ENCODE data around the gene PYGB.

Gene PYGB

DNA sequence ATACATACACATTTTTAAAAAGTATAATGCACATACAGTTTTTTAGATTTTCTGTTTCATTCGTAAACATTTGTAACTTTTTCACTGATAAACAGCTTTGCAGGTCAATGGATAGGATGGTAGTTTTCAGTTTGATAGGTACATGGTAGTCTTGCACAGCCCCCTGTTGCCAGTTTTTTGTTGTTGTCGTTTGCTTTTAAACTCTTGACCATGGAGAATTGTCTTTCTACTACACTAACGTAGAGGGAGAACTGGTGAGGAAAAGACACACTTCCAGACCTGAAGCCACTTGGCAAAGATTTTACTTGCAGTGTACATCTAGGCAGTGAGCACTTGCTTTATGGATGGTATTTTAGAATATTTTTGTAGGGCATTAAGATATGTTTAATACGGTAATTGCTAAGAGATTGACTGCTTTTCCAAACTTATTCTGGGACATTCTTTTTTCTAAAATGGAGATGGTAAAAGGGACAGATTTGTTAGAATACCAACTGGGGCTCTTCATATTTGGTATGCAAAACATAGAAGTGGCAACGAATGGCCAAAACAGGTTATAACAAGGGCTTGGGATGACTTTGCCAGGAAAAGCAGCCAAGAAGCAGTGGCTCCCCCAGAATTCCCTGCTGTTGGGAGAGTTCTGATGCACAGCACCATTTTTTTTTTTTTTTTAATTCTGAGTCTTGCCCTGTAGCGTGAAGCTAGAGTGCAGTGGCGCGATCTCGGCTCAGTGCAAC lies 1.5 kb downstream of the PYGB start:
- peak overlapping the region; percentile 84; the same call in 1 of the 2 replicates for H3K27ac ChIP-seq
- TF ChIP-seq ZFX (IDR thresholded peaks at IDR 0.05; ENCODE audit: borderline replicate concordance) = no peak
- TF ChIP-seq, protein P1, sequence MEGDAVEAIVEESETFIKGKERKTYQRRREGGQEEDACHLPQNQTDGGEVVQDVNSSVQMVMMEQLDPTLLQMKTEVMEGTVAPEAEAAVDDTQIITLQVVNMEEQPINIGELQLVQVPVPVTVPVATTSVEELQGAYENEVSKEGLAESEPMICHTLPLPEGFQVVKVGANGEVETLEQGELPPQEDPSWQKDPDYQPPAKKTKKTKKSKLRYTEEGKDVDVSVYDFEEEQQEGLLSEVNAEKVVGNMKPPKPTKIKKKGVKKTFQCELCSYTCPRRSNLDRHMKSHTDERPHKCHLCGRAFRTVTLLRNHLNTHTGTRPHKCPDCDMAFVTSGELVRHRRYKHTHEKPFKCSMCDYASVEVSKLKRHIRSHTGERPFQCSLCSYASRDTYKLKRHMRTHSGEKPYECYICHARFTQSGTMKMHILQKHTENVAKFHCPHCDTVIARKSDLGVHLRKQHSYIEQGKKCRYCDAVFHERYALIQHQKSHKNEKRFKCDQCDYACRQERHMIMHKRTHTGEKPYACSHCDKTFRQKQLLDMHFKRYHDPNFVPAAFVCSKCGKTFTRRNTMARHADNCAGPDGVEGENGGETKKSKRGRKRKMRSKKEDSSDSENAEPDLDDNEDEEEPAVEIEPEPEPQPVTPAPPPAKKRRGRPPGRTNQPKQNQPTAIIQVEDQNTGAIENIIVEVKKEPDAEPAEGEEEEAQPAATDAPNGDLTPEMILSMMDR (IDR thresholded peaks at IDR 0.05) = no peak

DNA sequence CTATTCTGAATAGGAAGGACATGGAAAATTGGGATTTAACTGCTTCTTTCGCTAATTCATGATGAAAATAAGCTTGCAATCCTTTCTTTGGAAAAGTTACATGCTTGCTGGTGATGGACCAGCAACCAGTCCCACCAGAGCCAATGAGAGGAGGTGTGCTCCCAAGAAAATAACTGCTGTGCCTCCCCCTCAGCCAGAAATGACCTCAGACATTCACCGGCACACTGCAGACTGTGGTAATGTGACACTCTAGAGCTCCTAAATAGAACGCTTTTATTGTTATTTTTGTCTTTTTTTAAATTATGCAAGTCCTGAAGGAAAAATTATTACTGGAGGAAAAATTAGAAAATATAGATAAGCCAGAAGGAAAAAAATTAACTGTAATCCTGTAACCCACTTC lies 2.6 kb downstream of the PYGB start:
- TF ChIP-seq, protein P1 (IDR thresholded peaks at IDR 0.05) = no peak
- no peak for TF ChIP-seq ZFX (IDR thresholded peaks at IDR 0.05; ENCODE audit: borderline replicate concordance)
- H3K27ac ChIP-seq = no peak overlapping the region

DNA sequence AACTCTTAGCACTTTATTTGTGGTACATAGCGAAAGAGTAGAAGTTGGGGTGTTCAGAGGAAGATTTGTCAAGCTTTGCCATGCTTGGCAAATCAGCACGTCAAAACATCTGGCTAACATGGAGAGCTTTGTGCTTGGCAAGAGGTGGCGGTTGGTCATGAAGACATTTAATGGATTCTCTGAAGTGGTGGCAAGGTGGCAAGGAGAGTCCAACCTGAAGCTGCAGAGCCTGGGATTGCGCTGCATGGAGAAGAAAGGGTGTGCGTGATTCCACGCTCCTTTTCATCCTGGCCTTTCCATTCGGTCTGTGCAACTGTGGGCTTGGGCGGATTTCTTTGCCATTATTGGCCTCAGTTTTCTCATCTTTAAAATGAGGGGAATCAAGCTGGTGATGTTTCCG lies 3.1 kb downstream of the PYGB start:
- no peak for TF ChIP-seq ZFX (IDR thresholded peaks at IDR 0.05; ENCODE audit: borderline replicate concordance)
- TF ChIP-seq, protein P1 (IDR thresholded peaks at IDR 0.05) = no peak
- no peak overlapping the region for H3K27ac ChIP-seq

DNA sequence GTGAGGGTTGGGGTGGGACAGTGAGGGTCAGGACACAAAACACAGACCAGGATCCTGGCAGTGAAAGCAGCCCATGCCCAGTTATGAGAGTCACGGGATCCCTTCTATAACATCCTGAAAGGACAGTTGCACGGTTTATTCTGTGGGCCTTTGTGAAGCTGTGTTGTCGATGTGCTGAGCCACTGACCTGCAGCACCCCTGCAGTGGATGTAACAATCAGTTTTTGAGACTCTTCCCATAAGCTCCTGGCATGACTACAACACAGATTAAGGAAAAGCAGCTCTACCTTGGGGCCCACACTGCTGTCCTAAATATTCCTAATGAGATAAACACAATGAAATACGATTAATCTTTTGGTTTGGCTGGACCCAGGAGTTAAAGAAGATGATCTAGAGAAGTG lies 3.7 kb downstream of the PYGB start:
- TF ChIP-seq ZFX (IDR thresholded peaks at IDR 0.05; ENCODE audit: borderline replicate concordance) = no peak
- TF ChIP-seq, protein P1 (IDR thresholded peaks at IDR 0.05) = no peak
- no peak overlapping the region for H3K27ac ChIP-seq

DNA sequence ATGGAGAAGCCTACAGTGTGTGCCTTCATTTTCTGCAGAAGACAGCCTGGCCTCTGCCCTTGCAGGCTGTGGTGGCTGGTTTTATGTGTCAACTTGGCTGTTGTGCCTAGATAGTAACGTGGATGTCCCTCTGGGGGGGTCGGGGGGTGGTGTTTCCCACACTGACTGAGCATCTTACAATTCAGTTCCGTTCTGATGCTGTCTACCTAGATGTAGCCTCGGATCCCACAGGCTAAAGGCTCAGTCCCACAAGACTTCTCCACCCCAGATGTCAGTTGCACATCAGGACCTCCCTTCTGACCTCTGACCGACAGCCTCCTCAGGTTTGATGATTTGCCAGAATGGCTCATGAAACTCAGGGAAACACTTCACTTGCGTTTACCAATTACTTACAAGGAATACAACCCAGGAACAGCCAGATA lies 4.4 kb downstream of the PYGB start:
- no peak for TF ChIP-seq ZFX (IDR thresholded peaks at IDR 0.05; ENCODE audit: borderline replicate concordance)
- TF ChIP-seq, protein P1 (IDR thresholded peaks at IDR 0.05) = no peak
- no peak overlapping the region for H3K27ac ChIP-seq

DNA sequence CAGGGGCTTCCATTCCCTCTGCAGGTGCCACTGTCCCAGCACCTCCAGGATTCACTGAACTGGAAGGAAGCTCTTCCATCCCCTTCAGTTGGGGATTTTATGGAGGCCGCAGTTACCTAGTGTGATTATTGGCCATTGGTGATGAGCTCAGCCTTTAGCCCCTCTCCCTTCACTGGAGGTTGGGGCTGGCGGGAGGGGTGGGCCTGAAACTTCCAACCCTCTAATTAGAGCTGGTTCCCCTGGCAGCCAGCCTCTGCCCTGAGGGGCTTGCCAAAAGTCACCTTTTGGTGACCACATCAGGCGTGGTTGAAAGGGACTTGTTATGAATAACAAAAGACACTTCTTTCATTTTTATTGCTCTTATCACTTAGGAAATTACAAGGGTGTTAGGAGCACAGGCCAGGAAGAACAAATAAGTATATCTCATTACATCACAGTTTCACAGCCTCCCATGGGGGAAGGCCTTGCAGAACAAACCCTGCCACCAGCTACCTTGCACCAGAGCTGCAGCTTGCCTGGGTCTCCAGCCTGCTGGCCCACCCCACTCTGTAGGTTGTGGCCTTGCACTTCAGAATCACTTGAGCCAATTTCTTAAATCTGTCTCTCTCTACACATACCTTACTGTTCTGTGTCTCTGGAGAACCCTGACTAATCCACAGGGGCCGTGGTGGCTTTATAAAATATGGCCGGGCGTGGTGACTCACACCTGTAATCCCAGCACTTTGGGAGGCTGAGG lies 5.0 kb downstream of the PYGB start:
- no peak overlapping the region for H3K27ac ChIP-seq
- TF ChIP-seq, protein P1 (IDR thresholded peaks at IDR 0.05) = no peak
- no peak for TF ChIP-seq ZFX (IDR thresholded peaks at IDR 0.05; ENCODE audit: borderline replicate concordance)

All from 22Rv1 (cell line).